Mucosa of rectum (tissue), 2 donors: ENCODE results near the gene C1QB.
A peak's percentile ranks its signal among the peaks of the same experiment; 100 is the strongest.

Source experiments
- H3K27ac ChIP-seq, 2 donors: one replicate each; pipeline ENCODE4 v1.7.0; 2013; ENCODE audit warnings: inconsistent platforms in 2 of 2, low read depth in 2 of 2, low read length in 2 of 2
- H3K27me3 ChIP-seq, 2 donors: one replicate each; pipeline ENCODE4 v1.7.0; 2013; ENCODE audit warnings: low read length in 2 of 2; ENCODE audit not compliant: control insufficient read depth in 2 of 2, insufficient read depth in 2 of 2
- H3K36me3 ChIP-seq, 2 donors: one replicate each; pipeline ENCODE4 v1.7.0; 2013; ENCODE audit warnings: low read length in 2 of 2; ENCODE audit not compliant: control insufficient read depth in 2 of 2, insufficient read depth in 2 of 2
- H3K4me1 ChIP-seq, 2 donors: one replicate each; pipeline ENCODE4 v1.7.0; 2013; ENCODE audit warnings: low read length in 2 of 2, mild to moderate bottlenecking in 1 of 2; ENCODE audit not compliant: control insufficient read depth in 2 of 2, insufficient read depth in 2 of 2
- H3K4me3 ChIP-seq, 2 donors: one replicate each; pipeline ENCODE4 v1.7.0; 2013; ENCODE audit warnings: low read length in 2 of 2
- H3K9ac ChIP-seq, 2 donors: one replicate each; pipeline ENCODE4 v1.7.0; 2013; ENCODE audit warnings: low read length in 2 of 2, low read depth in 1 of 2, mild to moderate bottlenecking in 1 of 2
- H3K9me3 ChIP-seq, 2 donors: one replicate each; pipeline ENCODE4 v1.7.0; 2013; ENCODE audit warnings: low read length in 2 of 2; ENCODE audit not compliant: control insufficient read depth in 2 of 2
- donor health status: healthy.
- donor health status: Normal muscosa, but diverticular disease.

Gene C1QB

GRCh38 chr1:22643381-22643780 is 9.7 kb upstream of the C1QB start, which contains the start of gene C1QC:
TSS of gene C1QC (plus strand) at chr1:22643633. CDS start at chr1:22644024, 391 bp downstream.
- Histone ChIP-seq H3K4me1 (no peaks in the 10 kb centered on the region), H3K9me3 (no peaks in the 10 kb centered on the region), H3K27ac (peak within 1 kb of the TSS; percentile 61 to 63), H3K9ac (peak within 1 kb of the TSS in 1 of 2 donors; percentile 34), H3K4me3 (peak within 1 kb of the TSS; percentile 17 to 31), H3K36me3 (no peaks in the 10 kb centered on the region), H3K27me3 (peaks cover 0 to 2% of the 10 kb centered on the region in 2 donors)

- peak overlapping the region; percentile 61 to 63 for H3K27ac ChIP-seq
- H3K9me3 ChIP-seq, result no peaks in the 10 kb centered on the region
- H3K4me1 ChIP-seq, result no peaks in the 10 kb centered on the region
- no peaks in the 10 kb centered on the region for H3K36me3 ChIP-seq
- peak overlapping the region; percentile 17 to 31 for H3K4me3 ChIP-seq
- peak overlapping the region in 1 of 2 donors; percentile 34 for H3K9ac ChIP-seq
- peaks cover 0 to 2% of the 10 kb centered on the region in 2 donors for H3K27me3 ChIP-seq
Measured at GRCh38 chr1:22643928-22644327, 9.1 kb upstream of the C1QB start.

- Histone ChIP-seq H3K27me3 (peaks cover 0 to 2% of the 10 kb centered on the region in 2 donors), H3K4me3 (no peak overlapping the region), H3K4me1 (no peaks in the 10 kb centered on the region), H3K36me3 (no peaks in the 10 kb centered on the region), H3K27ac (peak overlapping the region; percentile 3 to 11), H3K9ac (no peak overlapping the region), H3K9me3 (no peaks in the 10 kb centered on the region)
Measured at GRCh38 chr1:22645931-22646330, 7.1 kb upstream of the C1QB start.

GRCh38 chr1:22646384-22646783 is 6.7 kb upstream of the C1QB start:
- Histone ChIP-seq H3K4me1 (no peaks in the 10 kb centered on the region), H3K27ac (no peak overlapping the region), H3K36me3 (no peaks in the 10 kb centered on the region), H3K9me3 (no peaks in the 10 kb centered on the region), H3K9ac (no peak overlapping the region), H3K4me3 (no peak overlapping the region), H3K27me3 (peaks cover 0 to under 1% of the 10 kb centered on the region in 2 donors)

- Histone ChIP-seq H3K27me3 (peaks cover 0 to 7% of the 10 kb centered on the region in 2 donors), H3K36me3 (no peaks in the 10 kb centered on the region), H3K27ac (no peak overlapping the region), H3K9ac (no peak overlapping the region), H3K4me3 (no peak overlapping the region), H3K9me3 (no peaks in the 10 kb centered on the region), H3K4me1 (no peaks in the 10 kb centered on the region)
Measured at GRCh38 chr1:22650089-22650693, 2.8 kb upstream of the C1QB start.

- no peak overlapping the region for H3K27ac ChIP-seq
- H3K27me3 ChIP-seq, result peaks cover 3 to 7% of the 10 kb centered on the region in 2 donors
Measured at GRCh38 chr1:22651941-22652856, 837 bp upstream of the C1QB start.

GRCh38 chr1:22654692-22655091 is 1.7 kb downstream of the C1QB start:
- H3K27ac ChIP-seq, result no peak overlapping the region
- no peaks in the 10 kb centered on the region for H3K4me1 ChIP-seq
- peak overlapping the region in 1 of 2 donors; percentile 32 for H3K4me3 ChIP-seq
- no peaks in the 10 kb centered on the region for H3K9me3 ChIP-seq
- peaks cover 3 to 7% of the 10 kb centered on the region in 2 donors for H3K27me3 ChIP-seq
- H3K36me3 ChIP-seq, result no peaks in the 10 kb centered on the region
- no peak overlapping the region for H3K9ac ChIP-seq

More at GRCh38 chr1:22651941-22652856, 837 bp upstream of the C1QB start:
- Histone ChIP-seq H3K4me3 (no peak overlapping the region), H3K9ac (no peak overlapping the region), H3K4me1 (no peaks in the 10 kb centered on the region), H3K36me3 (no peaks in the 10 kb centered on the region), H3K9me3 (no peaks in the 10 kb centered on the region)

- Histone ChIP-seq H3K9me3 (no peaks in the 10 kb centered on the region), H3K4me1 (no peaks in the 10 kb centered on the region), H3K27ac (no peak overlapping the region), H3K27me3 (peaks cover 3 to 5% of the 10 kb centered on the region in 2 donors), H3K4me3 (no peak overlapping the region), H3K36me3 (no peaks in the 10 kb centered on the region), H3K9ac (no peak overlapping the region)
Measured at GRCh38 chr1:22658385-22659163, 5.5 kb downstream of the C1QB start.

GRCh38 chr1:22660716-22661241 is 7.7 kb downstream of the C1QB start:
- Histone ChIP-seq H3K4me1 (no peaks in the 10 kb centered on the region), H3K36me3 (no peaks in the 10 kb centered on the region), H3K9me3 (no peaks in the 10 kb centered on the region), H3K4me3 (no peak overlapping the region), H3K27me3 (peaks cover 0 to 3% of the 10 kb centered on the region in 2 donors), H3K9ac (no peak overlapping the region), H3K27ac (no peak overlapping the region)
